ENCODE measurements around the gene TEX12.

DNA sequence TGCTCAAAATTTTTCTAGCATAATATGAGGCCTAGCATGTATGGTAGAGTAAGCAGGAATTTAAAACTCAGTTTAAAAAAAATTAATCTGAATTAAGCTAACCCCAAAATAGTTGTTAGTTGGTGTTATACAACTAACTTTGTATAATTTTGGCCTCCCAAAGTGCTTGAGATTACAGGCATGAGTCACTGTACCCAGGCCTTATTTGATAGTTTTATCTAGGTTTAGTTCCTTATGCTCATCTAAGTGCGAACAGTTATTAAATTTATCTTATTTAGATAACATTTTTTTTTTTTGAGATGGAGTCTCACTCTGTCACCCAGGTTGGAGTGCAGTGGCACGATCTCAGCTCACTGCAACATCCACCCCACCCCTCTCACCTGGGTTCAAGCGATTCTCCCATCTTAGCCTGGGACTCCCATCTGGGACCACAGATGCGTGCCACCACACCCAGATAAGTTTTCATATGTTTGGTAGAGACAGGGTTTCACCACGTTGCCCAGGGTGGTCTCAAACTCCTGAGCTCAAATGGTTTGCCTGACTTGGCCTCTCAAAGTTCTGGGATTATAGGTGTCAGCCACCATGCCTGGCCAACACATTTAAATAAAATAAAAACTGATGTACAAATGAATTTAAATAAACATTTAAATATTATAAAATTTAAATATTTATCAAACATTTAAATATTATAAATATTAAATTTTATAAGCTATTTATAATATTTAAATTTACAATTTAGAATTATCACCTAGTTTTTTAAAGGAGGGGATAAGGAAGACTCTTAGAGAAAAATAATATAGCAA is 10.8 kb upstream of the TEX12 start:
- TF ChIP-seq POLR2AphosphoS5 (IDR thresholded peaks at IDR 0.05; ENCODE audit: low read depth, low read length) = no peak
- TF ChIP-seq SIN3A (IDR thresholded peaks at IDR 0.05; ENCODE audit: borderline replicate concordance, insufficient read depth, low read length) = no peak
- TF ChIP-seq REST (IDR thresholded peaks at IDR 0.05; ENCODE audit: insufficient read depth in 1 of 2, low read depth in 2 of 2, low read length in 2 of 2) = no peak
- no peak for TF ChIP-seq TAF1 (IDR thresholded peaks at IDR 0.05; ENCODE audit: borderline replicate concordance, insufficient read depth, low read length)

Data from PFSK-1 (cell line).